ENCODE measurements around the gene SVBP. TPM values are rescaled to one million over a fixed set of nuclear protein-coding genes. Genes with fewer than 3 reads are reported as not detected.

SVBP gene
- total RNA-seq, 1 experiment from 2014 or later = 18.6 TPM

GRCh38 chr1:42845193-42845592, 28.0 kb upstream of the SVBP start:
- no peak overlapping the region for H3K27ac Mint-ChIP-seq (ENCODE audit: unreplicated experiment)
- ChIA-PET CTCF (no interaction called here), POLR2A (no interaction called here)
- H3K4me1 Mint-ChIP-seq (ENCODE audit: low read depth, unreplicated experiment) = peaks cover 10% of the 10 kb centered on the region
- H3K4me3 ChIP-seq (ENCODE audit: low read depth, low read length) = no peak overlapping the region
- H3K27me3 Mint-ChIP-seq (ENCODE audit: insufficient read depth, unreplicated experiment) = no peaks in the 10 kb centered on the region
- no peaks in the 10 kb centered on the region for H3K9me3 Mint-ChIP-seq (ENCODE audit: unreplicated experiment)
- H3K9me3 ChIP-seq = no peaks in the 10 kb centered on the region
- H3K4me1 ChIP-seq = no peaks in the 10 kb centered on the region; the same call in 1 of the 2 replicates
- TF ChIP-seq, protein P1, sequence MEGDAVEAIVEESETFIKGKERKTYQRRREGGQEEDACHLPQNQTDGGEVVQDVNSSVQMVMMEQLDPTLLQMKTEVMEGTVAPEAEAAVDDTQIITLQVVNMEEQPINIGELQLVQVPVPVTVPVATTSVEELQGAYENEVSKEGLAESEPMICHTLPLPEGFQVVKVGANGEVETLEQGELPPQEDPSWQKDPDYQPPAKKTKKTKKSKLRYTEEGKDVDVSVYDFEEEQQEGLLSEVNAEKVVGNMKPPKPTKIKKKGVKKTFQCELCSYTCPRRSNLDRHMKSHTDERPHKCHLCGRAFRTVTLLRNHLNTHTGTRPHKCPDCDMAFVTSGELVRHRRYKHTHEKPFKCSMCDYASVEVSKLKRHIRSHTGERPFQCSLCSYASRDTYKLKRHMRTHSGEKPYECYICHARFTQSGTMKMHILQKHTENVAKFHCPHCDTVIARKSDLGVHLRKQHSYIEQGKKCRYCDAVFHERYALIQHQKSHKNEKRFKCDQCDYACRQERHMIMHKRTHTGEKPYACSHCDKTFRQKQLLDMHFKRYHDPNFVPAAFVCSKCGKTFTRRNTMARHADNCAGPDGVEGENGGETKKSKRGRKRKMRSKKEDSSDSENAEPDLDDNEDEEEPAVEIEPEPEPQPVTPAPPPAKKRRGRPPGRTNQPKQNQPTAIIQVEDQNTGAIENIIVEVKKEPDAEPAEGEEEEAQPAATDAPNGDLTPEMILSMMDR (IDR thresholded peaks at IDR 0.05; ENCODE audit: insufficient read depth in 1 of 2, low read depth in 1 of 2, low read length in 1 of 2, severe bottlenecking in 1 of 2, unreplicated experiment in 1 of 2) = no peak
- intact Hi-C loops (cut with micrococcal nuclease; ENCODE audit: unreplicated experiment) = no loop called here
- BruUV-seq (replicated peaks) = no TSS peak
- H3K36me3 Mint-ChIP-seq (ENCODE audit: insufficient read depth, unreplicated experiment) = peaks cover 18% of the 10 kb centered on the region
- no peak for DNase-seq
- no peaks in the 10 kb centered on the region for H3K36me3 ChIP-seq (ENCODE audit: control insufficient read depth, insufficient read depth, low read length)
- H3K27me3 ChIP-seq (replicated peaks; ENCODE audit: control insufficient read depth, insufficient read depth, low read length) = no peaks in the 10 kb centered on the region
- no peak overlapping the region for H3K4me3 Mint-ChIP-seq (ENCODE audit: unreplicated experiment)

- Mint-ChIP-seq H3K4me3 (ENCODE audit: unreplicated experiment) (no peak overlapping the region), H3K9me3 (ENCODE audit: unreplicated experiment) (no peaks in the 10 kb centered on the region), H3K27me3 (ENCODE audit: insufficient read depth, unreplicated experiment) (no peaks in the 10 kb centered on the region), H3K4me1 (ENCODE audit: low read depth, unreplicated experiment) (peaks cover 10% of the 10 kb centered on the region), H3K36me3 (ENCODE audit: insufficient read depth, unreplicated experiment) (peaks cover 13% of the 10 kb centered on the region), H3K27ac (ENCODE audit: unreplicated experiment) (no peak overlapping the region)
- no peaks in the 10 kb centered on the region for H3K36me3 ChIP-seq (ENCODE audit: control insufficient read depth, insufficient read depth, low read length)
- no TSS peak for BruUV-seq (replicated peaks)
- H3K4me3 ChIP-seq (ENCODE audit: low read depth, low read length) = no peak overlapping the region
- no peak for DNase-seq
- intact Hi-C loops (cut with micrococcal nuclease; ENCODE audit: unreplicated experiment) = no loop called here
- H3K27me3 ChIP-seq (replicated peaks; ENCODE audit: control insufficient read depth, insufficient read depth, low read length) = no peaks in the 10 kb centered on the region
- no peaks in the 10 kb centered on the region; the same call in 1 of the 2 replicates for H3K4me1 ChIP-seq
- CTCF ChIA-PET = no interaction called here
- TF ChIP-seq, protein P1 (IDR thresholded peaks at IDR 0.05; ENCODE audit: insufficient read depth in 1 of 2, low read depth in 1 of 2, low read length in 1 of 2, severe bottlenecking in 1 of 2, unreplicated experiment in 1 of 2) = no peak
- no peaks in the 10 kb centered on the region for H3K9me3 ChIP-seq
- POLR2A ChIA-PET = no interaction called here
Observed at GRCh38 chr1:42844592-42845140, 27.5 kb upstream of the SVBP start.

GRCh38 chr1:42841440-42842147, 24.4 kb upstream of the SVBP start:
- H3K4me1 ChIP-seq = no peaks in the 10 kb centered on the region
- H3K4me3 ChIP-seq (ENCODE audit: low read depth, low read length) = no peak overlapping the region
- H3K4me1 Mint-ChIP-seq (ENCODE audit: low read depth, unreplicated experiment) = no peaks in the 10 kb centered on the region
- no peaks in the 10 kb centered on the region for H3K36me3 ChIP-seq (ENCODE audit: control insufficient read depth, insufficient read depth, low read length)
- peaks cover 4% of the 10 kb centered on the region for H3K36me3 Mint-ChIP-seq (ENCODE audit: insufficient read depth, unreplicated experiment)
- ChIA-PET CTCF (no interaction called here), POLR2A (no interaction called here)
- no TSS peak for BruUV-seq (replicated peaks)
- no peak overlapping the region for H3K4me3 Mint-ChIP-seq (ENCODE audit: unreplicated experiment)
- TF ChIP-seq, protein P1 (IDR thresholded peaks at IDR 0.05; ENCODE audit: insufficient read depth in 1 of 2, low read depth in 1 of 2, low read length in 1 of 2, severe bottlenecking in 1 of 2, unreplicated experiment in 1 of 2) = no peak
- H3K27ac Mint-ChIP-seq (ENCODE audit: unreplicated experiment) = no peak overlapping the region
- H3K27me3 ChIP-seq (replicated peaks; ENCODE audit: control insufficient read depth, insufficient read depth, low read length) = no peaks in the 10 kb centered on the region
- no peaks in the 10 kb centered on the region for H3K9me3 ChIP-seq
- DNase-seq = no peak
- intact Hi-C loops (cut with micrococcal nuclease; ENCODE audit: unreplicated experiment) = no loop called here
- H3K9me3 Mint-ChIP-seq (ENCODE audit: unreplicated experiment) = no peaks in the 10 kb centered on the region
- no peaks in the 10 kb centered on the region for H3K27me3 Mint-ChIP-seq (ENCODE audit: insufficient read depth, unreplicated experiment)
